Subcutaneous abdominal adipose tissue (tissue), 5 donors: ENCODE measurements around the gene ARL13B.
"Not testable (repeated sequence)": the region's sequence is repeated elsewhere in the genome, so short reads cannot be mapped to it uniquely, and the experiment has no call there.

Experiments used
- H3K27ac ChIP-seq: one replicate; pipeline ENCODE4 v1.7.0; 2013; ENCODE audit warnings: low read depth, mild to moderate bottlenecking, inconsistent platforms, low read length, moderate library complexity
- H3K27me3 ChIP-seq, 5 donors: one replicate each; pipeline ENCODE4 v1.7.0; 2013; ENCODE audit warnings: low read length in 5 of 5, inconsistent platforms in 1 of 5; ENCODE audit not compliant: control insufficient read depth in 5 of 5, insufficient read depth in 4 of 5
- H3K36me3 ChIP-seq, 5 donors: one replicate each; pipeline ENCODE4 v1.7.0; 2013; ENCODE audit warnings: low read length in 5 of 5; ENCODE audit not compliant: control insufficient read depth in 5 of 5, insufficient read depth in 5 of 5
- H3K4me1 ChIP-seq, 5 donors: one replicate each; pipeline ENCODE4 v1.7.0; 2013; ENCODE audit warnings: low read length in 5 of 5, mild to moderate bottlenecking in 3 of 5, moderate library complexity in 1 of 5; ENCODE audit not compliant: control insufficient read depth in 5 of 5, insufficient read depth in 5 of 5
- H3K4me3 ChIP-seq, 5 donors: one replicate each; pipeline ENCODE4 v1.7.0; 2013; ENCODE audit warnings: low read length in 5 of 5, low read depth in 1 of 5
- H3K9ac ChIP-seq, 5 donors: one replicate each; pipeline ENCODE4 v1.7.0; 2013; ENCODE audit warnings: low read length in 5 of 5, mild to moderate bottlenecking in 4 of 5, moderate library complexity in 3 of 5
- H3K9me3 ChIP-seq, 5 donors: one replicate each; pipeline ENCODE4 v1.7.0; 2013; ENCODE audit warnings: low read length in 5 of 5; ENCODE audit not compliant: control insufficient read depth in 5 of 5
- donor health status: healthy.
- donor health status: healthy.
- donor health status: healthy.
- donor health status: healthy.
- donor health status: healthy.

The ARL13B gene

GRCh38 chr3:94019659-94020058 lies 39.7 kb downstream of the ARL13B start:
- no peak overlapping the region for H3K4me3 ChIP-seq
- no peak overlapping the region for H3K27ac ChIP-seq
- H3K9me3 ChIP-seq: no peaks in the 10 kb centered on the region
- H3K36me3 ChIP-seq: peaks cover 0 to 3% (median 0%) of the 10 kb centered on the region in 5 donors
- H3K9ac ChIP-seq: no peak overlapping the region
- no peaks in the 10 kb centered on the region for H3K27me3 ChIP-seq
- H3K4me1 ChIP-seq: no peaks in the 10 kb centered on the region

- H3K9ac ChIP-seq: no peak overlapping the region
- H3K4me1 ChIP-seq: no peaks in the 10 kb centered on the region
- no peaks in the 10 kb centered on the region for H3K9me3 ChIP-seq
- H3K36me3 ChIP-seq: peaks cover 0 to 3% (median 0%) of the 10 kb centered on the region in 5 donors
- no peaks in the 10 kb centered on the region for H3K27me3 ChIP-seq
- no peak overlapping the region for H3K27ac ChIP-seq
- no peak overlapping the region for H3K4me3 ChIP-seq
These were observed 40.3 kb downstream of the ARL13B start for GRCh38 chr3:94020293-94020692.

- Histone ChIP-seq H3K27me3 (no peaks in the 10 kb centered on the region), H3K36me3 (peaks cover 0 to 3% (median 0%) of the 10 kb centered on the region in 5 donors), H3K9me3 (no peaks in the 10 kb centered on the region), H3K27ac (no peak overlapping the region), H3K4me1 (no peaks in the 10 kb centered on the region), H3K4me3 (no peak overlapping the region), H3K9ac (no peak overlapping the region)
These were observed 44.4 kb downstream of the ARL13B start for GRCh38 chr3:94024385-94024784.

GRCh38 chr3:94026623-94027022 lies 46.7 kb downstream of the ARL13B start:
- H3K27me3 ChIP-seq: no peaks in the 10 kb centered on the region
- H3K36me3 ChIP-seq: peaks cover 0 to 2% (median 0%) of the 10 kb centered on the region in 5 donors
- H3K27ac ChIP-seq: no peak overlapping the region
- H3K9me3 ChIP-seq: no peaks in the 10 kb centered on the region
- no peak overlapping the region for H3K4me3 ChIP-seq
- H3K4me1 ChIP-seq: no peaks in the 10 kb centered on the region
- H3K9ac ChIP-seq: no peak overlapping the region

GRCh38 chr3:94028093-94028837 lies 48.3 kb downstream of the ARL13B start, which contains the start of gene STX19:
STX19 (minus strand) TSS chr3:94028597; CDS start chr3:94015269, 13,328 bp downstream.
- H3K4me3 ChIP-seq: no peak within 1 kb of the TSS
- H3K27ac ChIP-seq: no peak within 1 kb of the TSS
- H3K9ac ChIP-seq: no peak within 1 kb of the TSS
- H3K36me3 ChIP-seq: no peaks in the 10 kb centered on the region
- H3K4me1 ChIP-seq: no peaks in the 10 kb centered on the region
- peaks cover 0 to 2% (median 0%) of the 10 kb centered on the region in 5 donors for H3K9me3 ChIP-seq
- H3K27me3 ChIP-seq: no peaks in the 10 kb centered on the region

GRCh38 chr3:94036909-94037507 lies 57.1 kb downstream of the ARL13B start:
- H3K36me3 ChIP-seq: no peaks in the 10 kb centered on the region
- peaks cover 0 to 2% (median 0%) of the 10 kb centered on the region in 5 donors for H3K9me3 ChIP-seq
- no peak overlapping the region for H3K4me3 ChIP-seq
- no peaks in the 10 kb centered on the region for H3K4me1 ChIP-seq
- H3K27ac ChIP-seq: no peak overlapping the region
- no peaks in the 10 kb centered on the region for H3K27me3 ChIP-seq
- H3K9ac ChIP-seq: no peak overlapping the region

- Histone ChIP-seq H3K36me3 (peaks cover 0 to 7% (median 0%) of the 10 kb centered on the region in 5 donors), H3K27ac (no peak overlapping the region), H3K27me3 (no peaks in the 10 kb centered on the region), H3K9ac (no peak overlapping the region), H3K4me1 (no peaks in the 10 kb centered on the region), H3K4me3 (no peak overlapping the region), H3K9me3 (no peaks in the 10 kb centered on the region)
These were observed 63.3 kb downstream of the ARL13B start for GRCh38 chr3:94043285-94043684.

GRCh38 chr3:94044100-94044936 lies 64.4 kb downstream of the ARL13B start:
- H3K36me3 ChIP-seq, H3K27ac ChIP-seq, H3K4me1 ChIP-seq, H3K4me3 ChIP-seq, H3K9ac ChIP-seq, H3K9me3 ChIP-seq, H3K27me3 ChIP-seq: not testable (repeated sequence)

GRCh38 chr3:94046533-94046932 lies 66.6 kb downstream of the ARL13B start:
- Histone ChIP-seq H3K4me1 (no peaks in the 10 kb centered on the region), H3K27ac (no peak overlapping the region), H3K9me3 (no peaks in the 10 kb centered on the region), H3K4me3 (no peak overlapping the region), H3K27me3 (no peaks in the 10 kb centered on the region), H3K36me3 (peaks cover 0 to 7% (median 0%) of the 10 kb centered on the region in 5 donors), H3K9ac (no peak overlapping the region)

GRCh38 chr3:94049267-94049666 lies 69.3 kb downstream of the ARL13B start:
- H3K9ac ChIP-seq: no peak overlapping the region
- H3K4me1 ChIP-seq: no peaks in the 10 kb centered on the region
- H3K4me3 ChIP-seq: no peak overlapping the region
- H3K27me3 ChIP-seq: no peaks in the 10 kb centered on the region
- no peak overlapping the region for H3K27ac ChIP-seq
- peaks cover 0 to 6% (median 0%) of the 10 kb centered on the region in 5 donors for H3K36me3 ChIP-seq
- H3K9me3 ChIP-seq: no peaks in the 10 kb centered on the region
